Uterus (tissue), 4 donors: ENCODE results near the gene BPIFB6. TPM values are rescaled to one million over a fixed set of nuclear protein-coding genes. Genes with fewer than 3 reads are reported as not detected.

Source experiments
- DNase-seq, 2 donors: peaks; one replicate each; pipeline ENCODE4 v3.0.0-alpha.2; 2019 to 2020
- H3K27ac ChIP-seq, 2 donors: fragments of 200-600 bp; sonication (generic); 1 replicate in 1 of 2; 2 replicates in 1 of 2; pipeline ENCODE4 v1.5.1; 2016 to 2018
- H3K27me3 ChIP-seq, 2 donors: fragments of 200-600 bp; sonication (generic); one replicate each; pipeline ENCODE4 v1.5.1; 2018 to 2019; ENCODE audit warnings: control low read depth in 1 of 2
- H3K36me3 ChIP-seq, 2 donors: fragments of 200-600 bp; sonication (generic); one replicate each; pipeline ENCODE4 v1.5.1; 2019; ENCODE audit warnings: control low read depth in 1 of 2
- H3K4me1 ChIP-seq, 2 donors: fragments of 200-600 bp; sonication (generic); one replicate each; pipeline ENCODE4 v1.5.1; 2018 to 2019; ENCODE audit warnings: control low read depth in 1 of 2
- H3K4me3 ChIP-seq, 2 donors: fragments of 200-600 bp; sonication (generic); 1 replicate in 1 of 2; 2 replicates in 1 of 2; pipeline ENCODE4 v1.5.1; 2018 to 2019; ENCODE audit warnings: mild to moderate bottlenecking in 1 of 2
- H3K9me3 ChIP-seq, 2 donors: fragments of 200-600 bp; sonication (generic); one replicate each; pipeline ENCODE4 v1.5.1; 2019; ENCODE audit warnings: control low read depth in 1 of 2
- CTCF ChIP-seq, 4 experiments: fragments of 200-600 bp in 2 of 4; fragments of 450-650 bp in 2 of 4; sonication (generic) in 2 of 4; IDR thresholded peaks; one replicate each; pipeline ENCODE4 v1.5.1; 2016 to 2019; ENCODE audit warnings: antibody characterized with exemption in 4 of 4, mild to moderate bottlenecking in 2 of 4, moderate library complexity in 1 of 4
- POLR2A ChIP-seq, 2 donors: fragments of 450-650 bp; IDR thresholded peaks; one replicate each; pipeline ENCODE4 v1.6.1; 2016; ENCODE audit warnings: antibody characterized with exemption in 2 of 2, mild to moderate bottlenecking in 1 of 2, moderate library complexity in 1 of 2
- intact Hi-C: fragments of 100-400 bp; cut with DNase I; formaldehyde crosslinking; loops from one replicate; pipeline ENCODE4 v1.15.1; 2023; ENCODE audit warnings: low total_unique reads
- total RNA-seq, 4 donors: library from RNA; depleted of rRNA in 3 of 4; stranded (reverse); fragments of >200 nt in 3 of 4; gene quantifications; one replicate each; pipeline versions ENCODE4 v1.1.0 to v1.2.4, GENCODE V29; 2014 to 2023
- donor health status: DM: yes; HTN: yes; CAD: no.

Gene BPIFB6
- total RNA-seq, 4 donors from 2014 or later, result not detected

- no peak for DNase-seq
- no peaks in the 10 kb centered on the region for H3K9me3 ChIP-seq
- no peaks in the 10 kb centered on the region for H3K4me1 ChIP-seq
- no peak for TF ChIP-seq POLR2A (IDR thresholded peaks at IDR 0.05)
- TF ChIP-seq CTCF (IDR thresholded peaks at IDR 0.05), result no peak
- H3K27me3 ChIP-seq, result no peaks in the 10 kb centered on the region
- no peak overlapping the region for H3K4me3 ChIP-seq
- intact Hi-C loops, result no loop called here
- no peaks in the 10 kb centered on the region for H3K36me3 ChIP-seq
- H3K27ac ChIP-seq, result no peak overlapping the region
Measured at GRCh38 chr20:33034115-33034514, 2.7 kb downstream of the BPIFB6 start.

GRCh38 chr20:33034901-33035492 is 3.5 kb downstream of the BPIFB6 start:
- intact Hi-C loops, result no loop called here
- no peak overlapping the region for H3K4me3 ChIP-seq
- TF ChIP-seq POLR2A (IDR thresholded peaks at IDR 0.05), result no peak
- TF ChIP-seq CTCF (IDR thresholded peaks at IDR 0.05), result no peak
- H3K36me3 ChIP-seq, result no peaks in the 10 kb centered on the region
- no peaks in the 10 kb centered on the region for H3K27me3 ChIP-seq
- no peaks in the 10 kb centered on the region for H3K9me3 ChIP-seq
- no peak for DNase-seq
- no peaks in the 10 kb centered on the region for H3K4me1 ChIP-seq
- no peak overlapping the region for H3K27ac ChIP-seq

- TF ChIP-seq POLR2A (IDR thresholded peaks at IDR 0.05), result no peak
- TF ChIP-seq CTCF (IDR thresholded peaks at IDR 0.05), result no peak
- no peaks in the 10 kb centered on the region for H3K27me3 ChIP-seq
- no peak for DNase-seq
Measured at GRCh38 chr20:33037456-33037855, 6.0 kb downstream of the BPIFB6 start.

GRCh38 chr20:33038243-33038642 is 6.8 kb downstream of the BPIFB6 start:
- no peak overlapping the region for H3K4me3 ChIP-seq
- intact Hi-C loops, result no loop called here
- no peaks in the 10 kb centered on the region for H3K4me1 ChIP-seq
- H3K27me3 ChIP-seq, result no peaks in the 10 kb centered on the region
- H3K27ac ChIP-seq, result no peak overlapping the region
- no peaks in the 10 kb centered on the region for H3K36me3 ChIP-seq
- DNase-seq, result no peak
- TF ChIP-seq POLR2A (IDR thresholded peaks at IDR 0.05), result no peak
- TF ChIP-seq CTCF (IDR thresholded peaks at IDR 0.05), result no peak
- no peaks in the 10 kb centered on the region for H3K9me3 ChIP-seq

More at GRCh38 chr20:33037456-33037855, 6.0 kb downstream of the BPIFB6 start:
- Histone ChIP-seq H3K36me3 (no peaks in the 10 kb centered on the region), H3K9me3 (no peaks in the 10 kb centered on the region), H3K4me3 (no peak overlapping the region), H3K4me1 (no peaks in the 10 kb centered on the region), H3K27ac (no peak overlapping the region)
- intact Hi-C loops, result no loop called here

- no peak overlapping the region for H3K4me3 ChIP-seq
- peaks cover 0 to 3% of the 10 kb centered on the region in 2 donors for H3K9me3 ChIP-seq
- H3K27me3 ChIP-seq, result no peaks in the 10 kb centered on the region
- DNase-seq, result no peak
- H3K4me1 ChIP-seq, result no peaks in the 10 kb centered on the region
- no peak overlapping the region for H3K27ac ChIP-seq
- intact Hi-C loops, result no loop called here
- TF ChIP-seq POLR2A (IDR thresholded peaks at IDR 0.05), result no peak
- TF ChIP-seq CTCF (IDR thresholded peaks at IDR 0.05), result no peak
- no peaks in the 10 kb centered on the region for H3K36me3 ChIP-seq
Measured at GRCh38 chr20:33042430-33042829, 11.0 kb downstream of the BPIFB6 start.
